Stimulated activated CD4-positive, alpha-beta T cell treated with anti-CD3 and anti-CD28 coated beads, Interleukin-15, amount 100 ng/mL, for 48 hours (primary cell): ENCODE measurements around the gene SPECC1.
A peak's percentile ranks its signal among the peaks of the same experiment; 100 is the strongest.
"Not testable (repeated sequence)": the region's sequence is repeated elsewhere in the genome, so short reads cannot be mapped to it uniquely, and the experiment has no call there.

Source experiments
- DNase-seq, 2 donors: peaks; one replicate each; pipeline ENCODE4 v3.0.0-alpha.2; 2020; ENCODE audit warnings: low read depth in 2 of 2

Gene SPECC1, protein sequence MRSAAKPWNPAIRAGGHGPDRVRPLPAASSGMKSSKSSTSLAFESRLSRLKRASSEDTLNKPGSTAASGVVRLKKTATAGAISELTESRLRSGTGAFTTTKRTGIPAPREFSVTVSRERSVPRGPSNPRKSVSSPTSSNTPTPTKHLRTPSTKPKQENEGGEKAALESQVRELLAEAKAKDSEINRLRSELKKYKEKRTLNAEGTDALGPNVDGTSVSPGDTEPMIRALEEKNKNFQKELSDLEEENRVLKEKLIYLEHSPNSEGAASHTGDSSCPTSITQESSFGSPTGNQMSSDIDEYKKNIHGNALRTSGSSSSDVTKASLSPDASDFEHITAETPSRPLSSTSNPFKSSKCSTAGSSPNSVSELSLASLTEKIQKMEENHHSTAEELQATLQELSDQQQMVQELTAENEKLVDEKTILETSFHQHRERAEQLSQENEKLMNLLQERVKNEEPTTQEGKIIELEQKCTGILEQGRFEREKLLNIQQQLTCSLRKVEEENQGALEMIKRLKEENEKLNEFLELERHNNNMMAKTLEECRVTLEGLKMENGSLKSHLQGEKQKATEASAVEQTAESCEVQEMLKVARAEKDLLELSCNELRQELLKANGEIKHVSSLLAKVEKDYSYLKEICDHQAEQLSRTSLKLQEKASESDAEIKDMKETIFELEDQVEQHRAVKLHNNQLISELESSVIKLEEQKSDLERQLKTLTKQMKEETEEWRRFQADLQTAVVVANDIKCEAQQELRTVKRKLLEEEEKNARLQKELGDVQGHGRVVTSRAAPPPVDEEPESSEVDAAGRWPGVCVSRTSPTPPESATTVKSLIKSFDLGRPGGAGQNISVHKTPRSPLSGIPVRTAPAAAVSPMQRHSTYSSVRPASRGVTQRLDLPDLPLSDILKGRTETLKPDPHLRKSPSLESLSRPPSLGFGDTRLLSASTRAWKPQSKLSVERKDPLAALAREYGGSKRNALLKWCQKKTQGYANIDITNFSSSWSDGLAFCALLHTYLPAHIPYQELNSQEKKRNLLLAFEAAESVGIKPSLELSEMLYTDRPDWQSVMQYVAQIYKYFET

DNA sequence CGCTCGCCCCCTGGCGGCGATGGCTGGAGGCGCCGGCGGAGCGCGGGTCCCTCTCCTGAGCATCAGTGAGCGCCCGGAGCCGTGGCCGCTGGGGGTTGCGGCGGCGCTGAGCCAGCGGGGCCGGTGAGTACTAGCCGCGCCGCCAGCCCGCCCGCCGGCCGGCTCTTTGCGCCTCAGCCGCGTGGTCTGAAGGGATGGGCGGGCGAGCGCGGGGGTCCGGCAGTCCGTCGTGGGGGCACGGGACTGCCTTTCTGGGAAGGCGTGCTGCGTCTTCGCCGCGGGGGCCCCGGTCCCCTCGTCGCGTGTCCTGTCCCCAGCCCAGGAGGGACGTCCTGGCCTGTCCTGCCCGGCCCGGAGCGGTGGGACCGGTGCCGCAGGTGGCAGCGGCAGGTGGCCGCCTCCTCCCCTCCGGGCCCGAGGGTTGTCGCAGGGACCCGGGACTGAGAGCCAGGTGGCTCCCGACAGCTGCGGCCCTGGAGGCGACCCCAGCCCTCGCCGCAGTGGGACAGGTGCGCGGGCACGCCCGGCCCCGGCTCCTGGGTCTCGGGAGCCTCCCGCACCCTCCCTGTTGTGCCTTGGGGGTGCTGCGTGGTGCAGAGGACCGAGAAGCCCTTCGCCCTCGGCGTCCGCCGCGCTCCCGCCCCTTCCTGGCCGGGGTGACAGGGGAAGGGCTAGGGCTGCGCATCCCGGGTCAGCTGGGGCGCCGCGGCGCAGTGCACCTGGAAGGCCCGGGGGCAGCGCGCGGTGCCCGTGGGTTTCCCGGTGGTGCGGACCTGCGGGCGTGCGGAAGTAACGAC is at the start of gene SPECC1:
Gene SPECC1, plus strand, starts transcription at position 58 of the 797 bp plus-strand sequence. CDS start 87,293 bp downstream, outside the sequence.
- peak; percentile 65 to 83 for DNase-seq

DNA sequence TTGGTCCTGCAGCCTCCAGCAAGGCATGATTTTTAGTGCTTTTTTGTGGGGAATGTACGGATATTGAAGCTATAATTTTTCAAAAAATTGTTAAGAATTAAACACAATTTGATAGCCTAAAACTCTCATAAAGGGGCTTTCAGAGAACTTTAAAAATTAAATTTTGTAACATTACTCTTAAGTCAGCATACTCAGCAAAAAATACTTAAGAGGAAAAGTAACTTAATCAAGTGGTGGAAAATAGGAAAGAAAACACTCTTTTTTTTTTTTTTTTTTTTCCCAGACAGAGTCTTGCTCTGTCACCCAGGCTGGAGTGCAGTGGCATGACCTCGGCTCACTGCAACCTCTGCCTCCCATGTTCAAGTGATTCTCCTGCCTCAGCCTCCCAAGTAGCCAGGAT is 46.2 kb upstream of the SPECC1 start:
- DNase-seq: not testable (repeated sequence)

DNA sequence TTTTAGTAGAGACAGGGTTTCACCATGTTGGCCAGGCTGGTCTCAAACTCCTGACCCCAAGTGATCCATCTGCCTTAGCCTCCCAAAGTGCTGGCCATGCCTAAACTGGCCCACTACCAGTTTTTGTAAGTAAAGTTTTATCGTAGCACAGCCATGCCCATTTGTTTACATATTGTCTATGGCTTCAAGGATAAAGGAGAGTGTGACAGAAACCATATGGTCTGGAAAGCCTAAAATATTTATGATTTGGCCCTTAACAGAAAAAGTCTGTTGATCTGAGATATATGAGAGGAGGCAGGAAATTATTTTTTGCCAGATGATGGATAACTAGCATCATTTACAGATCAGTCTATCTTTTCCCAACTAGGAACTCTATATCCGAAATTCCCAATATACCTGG is 36.0 kb upstream of the SPECC1 start:
- no peak for DNase-seq

DNA sequence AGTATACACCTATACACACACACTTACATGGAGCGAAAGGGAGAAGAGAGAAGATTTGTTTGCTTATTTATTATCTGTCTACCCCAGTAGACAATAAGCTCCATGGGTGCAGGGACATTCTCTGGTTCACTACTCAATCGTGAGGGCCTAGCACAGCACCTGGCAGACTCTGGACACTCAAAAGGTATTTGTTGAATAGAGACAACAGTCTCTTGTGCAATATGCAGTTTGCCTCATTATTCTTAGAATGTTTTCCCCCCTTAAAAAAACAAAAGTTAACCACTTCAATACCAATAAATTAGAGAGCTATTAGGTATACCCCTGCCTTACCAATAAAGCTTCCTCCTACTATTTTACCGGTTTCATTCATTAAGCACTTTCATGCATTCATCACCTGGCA is 33.6 kb upstream of the SPECC1 start:
- no peak for DNase-seq

DNA sequence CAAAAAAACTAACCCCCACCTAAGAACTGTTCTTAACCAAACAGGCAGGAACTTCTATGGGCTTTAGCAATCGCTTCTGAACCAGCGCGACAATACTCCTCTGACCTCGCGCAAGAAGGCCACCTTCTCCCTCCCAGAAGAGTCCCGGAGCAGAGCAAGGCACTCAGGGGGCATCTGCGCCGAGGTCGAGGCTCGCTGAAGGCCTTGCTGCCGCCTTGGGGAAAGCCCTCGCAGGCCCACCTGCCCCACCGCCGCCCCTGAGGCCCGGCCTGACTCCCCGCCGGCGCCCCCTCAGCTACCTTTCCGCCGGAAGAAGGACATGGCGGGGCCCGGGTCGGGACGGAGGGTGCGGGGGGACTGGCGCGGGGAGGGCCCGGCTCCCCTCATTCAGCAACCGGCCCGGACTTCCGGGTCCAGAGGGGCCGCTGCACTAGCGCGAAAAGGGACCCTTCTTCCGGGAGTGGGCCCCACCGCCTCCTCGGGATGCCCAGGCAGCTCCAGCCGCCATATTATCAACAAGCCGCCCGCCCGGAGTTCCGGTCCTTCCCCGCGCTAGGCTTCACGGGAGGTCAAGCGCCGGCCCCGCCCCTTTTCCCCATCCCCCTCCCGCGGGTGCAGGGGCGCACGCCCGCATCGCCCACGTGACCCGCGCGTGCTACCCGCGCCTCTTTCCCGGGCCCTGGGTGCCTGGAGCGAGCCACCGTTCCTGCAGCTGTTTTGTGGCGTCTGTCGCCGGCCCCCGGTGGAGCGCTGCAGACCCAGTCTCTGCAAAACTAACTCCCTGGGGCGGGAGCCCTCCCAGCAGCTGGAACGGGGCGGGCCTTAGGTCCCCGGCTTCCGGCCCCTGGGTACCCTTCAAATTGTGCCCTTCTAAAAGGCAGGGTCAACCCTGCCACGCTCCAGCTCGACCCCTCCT is 31.6 kb upstream of the SPECC1 start, which contains the start of gene AKAP10:
Gene AKAP10, minus strand, starts transcription at position 536 of the 916 bp plus-strand sequence. Its CDS starts 149 bp downstream, at position 387.
- peak; percentile 88 to 97 for DNase-seq

DNA sequence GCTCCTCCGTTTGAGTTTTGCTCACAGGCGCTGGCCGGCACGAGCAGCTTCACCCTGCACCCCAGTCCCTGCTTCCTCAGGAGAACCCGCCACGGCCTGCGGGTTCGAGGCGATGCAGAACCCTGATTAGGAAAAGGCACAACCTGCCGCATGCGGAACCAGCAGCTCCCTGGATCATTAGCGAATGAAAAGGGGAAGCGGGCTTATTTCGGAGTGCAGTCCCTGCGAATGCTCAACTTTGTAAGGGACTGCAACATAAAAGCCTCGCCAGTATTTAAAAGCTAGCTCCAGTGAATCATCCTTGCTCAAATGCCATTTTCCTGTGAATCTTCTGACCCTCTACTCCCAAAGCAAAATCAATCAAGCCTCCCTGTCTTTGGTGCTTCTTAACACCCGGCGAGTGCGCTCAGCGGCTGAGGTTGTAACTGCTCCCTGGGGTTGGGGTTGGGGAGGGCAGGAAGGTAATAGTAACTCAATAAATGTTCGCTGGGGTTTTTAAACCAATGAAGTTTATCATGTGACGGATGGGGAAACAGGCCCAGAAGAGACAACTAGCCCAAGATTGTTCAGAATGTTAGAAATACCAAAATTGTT is 30.9 kb upstream of the SPECC1 start:
- DNase-seq: peak in 1 of 2 donors; percentile 13

DNA sequence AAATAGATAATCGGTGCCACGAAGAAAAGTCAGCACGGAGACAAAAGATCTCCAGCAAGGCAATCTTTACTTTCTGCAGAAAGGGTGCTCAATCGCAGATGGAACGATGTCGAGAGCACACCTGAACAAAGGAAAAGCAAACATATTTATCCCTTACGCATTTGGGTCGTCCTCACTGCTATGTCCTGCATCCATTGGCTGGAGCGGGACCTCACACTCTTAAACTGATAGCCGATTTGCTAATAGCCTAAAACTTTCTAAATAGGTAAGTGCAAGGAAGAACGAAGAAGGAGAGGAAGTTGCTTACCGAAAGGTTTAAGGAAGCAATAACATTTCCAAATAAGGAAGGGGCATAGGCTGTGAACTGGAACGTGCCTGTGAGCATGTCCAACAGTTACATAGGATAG is 30.4 kb upstream of the SPECC1 start:
- no peak for DNase-seq

DNA sequence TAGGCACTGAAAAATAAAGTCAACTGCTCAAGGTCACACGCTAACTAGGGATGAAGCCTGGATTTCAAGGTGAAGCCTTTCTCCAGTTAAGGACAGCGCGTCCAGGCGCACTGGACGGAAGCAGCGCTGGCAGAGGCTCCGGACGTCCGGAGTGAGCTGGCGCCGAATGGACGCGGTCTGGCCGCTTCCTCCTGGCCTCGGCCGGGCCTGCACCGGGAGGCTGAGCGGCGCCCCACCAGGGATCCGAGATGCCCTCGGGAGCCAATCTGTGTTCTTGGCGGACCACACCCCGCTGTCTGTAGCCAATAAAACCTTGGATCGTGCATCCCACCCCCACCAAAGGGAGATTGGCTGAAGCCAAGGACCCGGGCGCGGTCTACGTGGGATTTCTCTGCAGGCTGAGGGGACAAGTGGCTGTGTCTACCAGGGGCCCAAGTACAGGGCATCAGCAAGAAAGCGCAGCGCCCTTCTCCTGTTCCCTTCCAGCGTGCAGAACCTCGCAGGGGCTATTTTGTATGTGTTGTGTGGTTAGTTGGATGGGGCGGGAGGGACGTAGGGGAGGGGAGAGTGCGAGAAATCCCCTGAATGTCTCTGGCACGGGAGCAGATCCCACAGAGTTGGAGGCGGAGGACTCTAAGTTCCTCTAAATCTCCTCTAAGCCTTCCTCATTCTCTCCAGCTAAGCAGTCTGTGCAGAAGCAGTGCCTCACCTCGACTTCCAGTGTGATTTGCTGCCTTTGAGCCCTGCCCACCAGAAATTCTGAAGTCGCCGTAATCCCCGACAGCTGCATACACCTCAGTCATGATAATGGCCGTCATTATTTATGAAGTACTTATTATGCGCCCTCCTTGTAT is 29.0 kb upstream of the SPECC1 start:
- no peak for DNase-seq

DNA sequence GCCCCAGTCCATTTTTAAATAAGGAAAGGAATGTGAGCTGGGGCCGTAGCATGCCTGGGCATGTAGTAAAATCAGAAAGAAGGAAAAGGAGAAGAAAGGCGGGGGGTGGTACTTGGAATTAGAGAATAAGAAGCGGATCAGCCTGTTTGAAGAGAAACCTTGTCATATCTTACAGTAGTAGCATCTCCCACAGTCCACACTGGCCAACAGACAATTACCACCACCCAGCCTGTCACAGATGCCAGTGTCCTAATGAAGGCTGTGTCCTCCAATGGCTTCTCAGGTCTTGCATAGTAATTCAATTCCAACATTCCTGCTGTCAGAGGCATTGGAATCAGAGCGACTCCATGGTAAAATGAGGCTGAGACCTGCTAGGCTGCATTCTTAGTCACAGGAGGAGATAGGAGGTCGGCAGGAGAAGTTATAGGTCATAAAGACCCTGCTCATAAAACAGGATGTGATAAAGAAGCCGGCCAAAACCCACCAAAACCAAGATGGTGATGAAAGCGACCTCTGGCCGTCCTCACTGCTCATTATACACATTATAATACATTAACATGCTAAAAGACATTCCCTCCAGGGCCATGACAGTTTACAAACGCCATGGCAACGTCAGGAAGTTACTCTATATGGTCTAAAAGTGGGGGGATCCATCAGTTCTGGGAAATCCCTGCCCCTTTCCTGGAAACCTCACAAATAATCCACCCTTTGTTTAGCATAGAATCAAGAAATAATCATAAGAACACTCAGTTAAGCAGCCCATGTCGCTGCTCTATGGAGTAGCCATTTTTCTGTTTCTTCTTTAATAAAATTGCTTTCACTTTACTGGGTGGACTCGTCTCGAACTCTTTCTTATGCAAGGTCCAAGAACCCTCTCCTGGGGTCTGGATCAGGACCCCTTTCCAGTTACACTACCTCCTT is 22.0 kb upstream of the SPECC1 start:
- DNase-seq: no peak

DNA sequence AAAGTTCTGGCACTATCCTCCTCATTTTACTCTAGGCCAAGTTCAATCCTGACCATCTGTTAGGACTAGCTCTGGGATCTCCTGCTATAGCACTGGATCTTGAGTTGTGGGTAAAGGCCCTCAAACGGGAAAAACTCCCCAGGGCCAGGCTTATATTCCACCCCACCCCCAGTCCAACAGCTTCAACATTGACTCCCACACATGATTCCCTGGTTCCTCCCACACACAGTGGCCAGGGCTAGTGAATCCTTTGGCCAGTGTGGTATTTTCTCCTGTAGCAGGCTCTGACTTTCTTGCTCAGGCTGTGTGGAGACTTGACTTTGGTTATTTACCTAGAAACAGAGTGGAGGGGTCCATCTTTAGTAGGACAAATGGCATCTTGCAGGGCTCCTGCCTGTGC is 21.3 kb upstream of the SPECC1 start:
- no peak for DNase-seq

DNA sequence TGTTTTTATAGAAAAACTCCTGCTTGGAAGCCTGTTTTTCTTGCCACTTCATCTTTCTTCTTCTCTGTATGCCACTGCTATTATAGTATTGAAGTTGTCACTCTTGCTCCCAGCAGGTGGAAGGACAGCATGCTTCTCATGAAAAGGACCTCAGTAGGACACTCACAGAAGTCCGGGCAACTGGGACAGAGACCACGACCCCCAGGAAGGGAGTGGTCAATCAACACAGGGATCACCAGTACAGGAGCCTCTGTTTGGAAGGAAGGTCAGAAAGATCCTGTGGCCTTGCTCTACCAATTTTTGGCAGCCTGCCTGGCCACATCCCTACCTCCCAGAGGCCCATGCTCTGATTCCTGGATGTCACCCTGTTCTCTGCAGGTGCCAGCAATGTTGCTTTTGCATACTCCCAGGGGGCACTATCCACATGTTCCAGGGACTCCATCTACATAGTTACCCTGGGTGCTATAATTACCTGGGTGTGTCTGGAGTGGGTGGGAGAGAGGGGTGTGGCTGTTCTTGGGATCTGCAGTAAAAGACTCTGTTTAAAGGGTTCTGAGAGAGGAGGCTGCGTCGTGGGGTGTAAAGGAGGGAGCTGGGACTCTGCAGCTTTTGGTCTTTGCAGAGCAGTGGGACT is 17.8 kb upstream of the SPECC1 start:
- DNase-seq: no peak

DNA sequence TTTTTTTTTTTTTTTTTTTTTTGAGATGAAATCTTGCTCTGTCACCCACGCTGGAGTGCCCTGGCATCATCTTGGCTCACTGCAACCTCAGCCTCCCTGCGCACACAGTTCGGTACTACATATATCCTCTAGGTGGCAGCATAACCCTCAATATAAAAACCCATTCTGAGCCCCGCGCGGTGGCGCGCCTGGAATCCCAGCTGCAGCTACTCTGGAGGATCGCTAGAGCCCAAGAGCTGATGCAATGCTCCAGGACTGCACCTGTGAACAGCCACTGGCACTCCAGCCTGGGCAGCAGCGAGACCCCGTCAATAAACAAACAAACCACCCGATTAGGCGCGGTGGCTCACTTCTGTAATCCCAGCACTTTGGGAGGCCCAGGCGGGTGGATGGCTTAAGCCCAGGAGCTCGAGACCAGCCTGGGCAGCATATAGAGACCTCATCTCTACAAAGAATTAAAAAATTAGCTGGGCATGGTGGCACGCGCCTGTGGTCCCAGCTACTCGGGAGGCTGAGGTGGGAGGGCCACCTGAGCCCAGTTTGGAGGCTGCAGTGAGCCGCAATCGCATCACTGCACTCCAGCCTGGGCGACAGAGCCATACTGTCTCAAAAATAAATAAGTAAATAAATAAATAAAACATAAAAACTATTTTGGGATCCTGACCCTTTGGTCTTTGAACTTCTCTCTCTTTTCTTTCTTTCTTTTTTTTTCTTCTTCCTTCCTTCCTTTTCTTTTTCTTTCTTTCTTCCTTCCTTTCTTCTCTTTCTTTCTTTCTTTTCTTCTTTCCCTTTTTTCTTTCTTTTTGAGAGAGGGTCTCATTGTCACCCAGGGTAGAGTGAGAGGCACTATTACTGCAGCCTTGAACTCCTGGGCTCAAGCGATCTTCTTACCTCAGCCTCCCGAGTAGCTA is 16.1 kb upstream of the SPECC1 start:
- peak; percentile 66 to 72 for DNase-seq

DNA sequence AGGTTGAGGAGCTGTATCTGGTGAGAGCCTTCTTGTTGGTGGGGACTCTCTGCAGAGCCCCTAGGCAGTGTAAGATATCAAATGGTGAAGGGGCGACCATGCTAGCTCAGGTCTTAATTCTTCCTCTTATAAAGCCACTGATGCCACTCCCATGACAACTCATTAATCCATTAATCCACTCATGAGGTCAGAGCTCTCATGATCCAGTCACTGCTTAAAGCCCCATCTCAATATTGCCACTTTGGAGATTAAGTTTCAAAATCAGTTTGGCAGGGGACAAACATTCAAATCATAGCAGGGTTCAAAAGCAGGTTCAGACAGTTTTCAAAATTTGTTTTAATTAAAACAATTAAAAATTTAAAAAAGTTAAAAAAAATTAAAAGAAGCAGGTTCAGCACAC is 13.1 kb upstream of the SPECC1 start:
- DNase-seq: no peak

DNA sequence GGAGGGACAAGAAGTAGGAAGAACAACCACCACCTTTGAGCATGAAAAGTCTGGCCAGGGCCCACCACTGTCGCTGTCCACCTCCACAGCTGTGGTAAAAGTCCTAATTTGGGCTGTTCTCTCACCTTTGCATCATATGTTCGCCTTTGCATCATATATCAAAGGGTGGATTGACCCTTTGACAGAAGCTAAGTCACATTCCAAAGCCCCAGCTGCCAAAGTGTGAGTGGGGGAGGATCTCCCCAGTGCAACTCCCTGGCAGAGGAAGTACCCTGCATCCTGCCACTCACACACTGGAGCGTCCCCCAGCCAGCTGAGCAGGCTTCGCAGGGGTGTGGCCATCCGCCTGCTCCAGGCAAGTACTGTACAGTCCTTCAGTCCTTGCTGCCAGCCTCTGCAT is 12.7 kb upstream of the SPECC1 start:
- DNase-seq: no peak

DNA sequence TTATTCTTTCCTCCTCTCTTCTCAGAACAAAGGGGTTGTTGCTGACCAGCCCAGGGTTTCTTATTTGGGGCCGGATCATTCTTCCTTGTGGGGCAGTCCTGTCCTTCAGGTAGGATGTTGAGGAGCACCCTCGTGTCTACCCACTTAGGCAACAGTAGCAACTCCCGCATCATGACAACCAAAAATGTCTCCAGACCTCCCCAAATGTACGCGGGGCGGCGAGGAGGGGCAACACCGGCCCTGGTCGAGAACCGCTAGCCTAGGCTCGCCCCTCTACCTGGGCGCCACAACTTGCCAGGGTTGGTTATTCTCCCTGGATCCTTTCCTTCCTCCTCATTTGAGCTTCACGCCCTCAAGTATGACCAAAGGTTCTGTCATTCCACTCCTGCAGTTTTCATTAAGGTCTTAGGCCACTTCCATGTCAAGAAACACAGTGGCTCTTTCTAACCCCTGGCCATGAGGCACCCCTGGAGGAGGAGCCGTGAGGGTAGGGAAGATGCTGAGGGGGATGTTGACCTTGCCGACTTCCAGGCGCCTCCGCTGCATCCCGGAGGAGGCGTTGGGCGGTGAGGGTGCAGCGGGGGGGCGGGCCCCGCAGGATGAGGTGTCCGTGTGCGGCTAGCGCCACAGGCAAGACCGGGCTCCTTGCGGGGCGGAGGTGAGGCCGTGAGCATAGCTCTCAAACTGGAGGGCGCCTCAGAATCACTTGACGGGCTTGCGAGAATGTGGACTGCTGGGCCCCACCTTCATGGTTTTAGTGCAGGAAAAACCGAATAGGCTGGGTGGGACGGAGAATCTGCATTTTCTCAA is 712 bp upstream of the SPECC1 start:
- no peak for DNase-seq

DNA sequence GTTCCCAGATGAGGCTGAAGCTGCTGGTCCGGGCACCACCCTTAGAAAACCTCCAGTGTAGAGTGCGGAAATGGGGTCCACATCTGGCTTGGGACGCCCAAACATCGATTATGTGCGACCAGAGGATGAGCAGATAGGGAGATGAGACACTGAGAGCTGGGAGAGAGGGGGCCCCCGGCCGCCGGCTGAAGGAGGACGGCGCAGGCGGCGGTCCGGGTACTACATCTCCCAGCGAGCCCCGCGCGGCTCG is 182 bp upstream of the SPECC1 start:
- no peak for DNase-seq
